ENCODE data around the gene TMEM163.

Gene TMEM163

GRCh38 chr2:134692499-134692898 is 26.3 kb downstream of the TMEM163 start:
- no peak for DNase-seq (ENCODE audit: low spot score)

DNA sequence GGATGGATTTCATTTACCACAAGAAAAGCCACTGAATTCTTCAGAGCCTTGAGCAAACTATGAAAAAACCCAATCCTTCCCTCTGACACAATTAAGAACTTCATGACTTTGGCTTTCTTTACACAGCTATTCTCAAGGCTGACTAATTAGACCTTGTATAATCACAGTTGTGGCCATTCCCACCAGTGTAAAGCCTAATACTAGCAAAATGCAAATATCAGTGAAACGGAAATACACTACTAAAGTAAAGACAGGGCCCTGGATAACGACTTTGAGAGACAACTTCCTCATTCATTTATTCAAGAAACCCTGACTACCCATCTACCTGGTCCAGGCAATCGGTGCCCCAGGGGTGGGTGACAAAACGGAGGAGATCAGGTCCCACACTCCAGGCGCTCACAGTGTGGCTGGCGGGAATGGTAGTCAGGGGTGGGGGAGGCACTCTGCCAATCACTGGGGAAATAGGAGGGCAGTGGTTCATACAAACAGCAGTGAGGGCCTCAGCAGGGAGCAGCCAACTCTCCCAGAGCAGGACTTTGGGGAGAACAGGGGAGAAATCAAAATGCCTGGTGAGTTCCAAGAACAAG is 28.1 kb downstream of the TMEM163 start:
- DNase-seq (ENCODE audit: low spot score), result no peak

- no peak for DNase-seq (ENCODE audit: low spot score)
Measured at GRCh38 chr2:134689315-134689714, 29.5 kb downstream of the TMEM163 start.

DNA sequence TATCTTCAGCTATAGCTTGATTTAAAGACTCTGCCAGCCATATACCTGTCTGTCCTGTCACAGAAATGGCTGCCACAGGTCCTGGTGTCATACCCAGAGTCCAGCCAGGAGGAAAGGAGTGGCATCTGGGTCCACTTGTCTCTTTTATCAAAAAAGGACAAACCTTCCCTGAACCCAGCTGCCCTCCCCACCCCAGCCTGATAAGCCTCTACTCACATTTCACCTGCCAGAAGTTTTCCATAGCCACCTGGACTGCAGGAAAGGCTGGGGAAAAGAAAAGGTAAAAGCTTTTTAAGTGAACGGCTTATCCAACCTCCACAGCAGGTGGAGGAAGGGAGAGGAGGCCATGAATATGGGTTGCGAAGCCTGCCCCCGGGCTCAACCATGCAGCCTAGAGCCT is 32.8 kb downstream of the TMEM163 start:
- no peak for DNase-seq (ENCODE audit: low spot score)

GRCh38 chr2:134683561-134684112 is 35.2 kb downstream of the TMEM163 start:
- DNase-seq (ENCODE audit: low spot score), result no peak

DNA sequence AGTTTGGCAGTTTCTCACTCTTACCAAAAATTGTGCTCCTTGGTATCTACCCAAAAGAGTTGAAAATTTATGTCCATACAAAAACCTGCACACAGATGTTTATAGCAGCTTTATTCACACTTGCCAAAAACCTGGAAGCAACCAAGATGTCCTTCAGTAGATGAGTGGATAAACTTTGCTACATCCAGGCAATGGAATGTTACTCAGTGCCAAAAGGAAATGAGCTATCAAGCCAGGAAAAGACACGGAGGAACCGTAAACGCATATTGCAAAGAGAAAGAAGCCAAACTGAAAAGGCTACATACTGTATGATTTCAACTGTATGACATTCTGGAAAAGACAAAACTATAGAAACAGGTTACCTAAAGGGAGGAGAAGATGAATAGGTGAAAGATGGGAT is 36.1 kb downstream of the TMEM163 start:
- DNase-seq (ENCODE audit: low spot score), result no peak

DNA sequence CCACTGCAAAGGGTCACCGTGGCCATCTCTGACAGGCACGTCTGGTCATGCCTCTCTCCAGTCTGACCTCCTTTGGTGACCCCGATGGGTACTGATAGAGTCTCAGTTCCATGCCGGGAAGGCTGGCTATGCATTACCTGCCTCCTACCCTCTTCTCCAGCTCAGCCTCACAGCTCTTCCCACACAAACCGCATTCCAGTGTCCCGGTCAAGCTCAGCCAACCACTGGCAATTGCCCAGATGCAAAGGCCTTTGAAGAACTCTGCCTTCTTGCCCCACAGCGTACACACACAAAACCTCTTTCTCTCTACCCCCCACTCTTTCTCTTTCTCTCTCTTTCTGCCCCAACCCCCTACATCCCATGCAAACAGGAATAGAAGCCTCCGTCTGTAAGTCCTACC is 37.6 kb downstream of the TMEM163 start:
- no peak for DNase-seq (ENCODE audit: low spot score)

GRCh38 chr2:134679745-134680144 is 39.1 kb downstream of the TMEM163 start:
- no peak for DNase-seq (ENCODE audit: low spot score)

GRCh38 chr2:134679294-134679693 is 39.5 kb downstream of the TMEM163 start:
- no peak for DNase-seq (ENCODE audit: low spot score)

DNA sequence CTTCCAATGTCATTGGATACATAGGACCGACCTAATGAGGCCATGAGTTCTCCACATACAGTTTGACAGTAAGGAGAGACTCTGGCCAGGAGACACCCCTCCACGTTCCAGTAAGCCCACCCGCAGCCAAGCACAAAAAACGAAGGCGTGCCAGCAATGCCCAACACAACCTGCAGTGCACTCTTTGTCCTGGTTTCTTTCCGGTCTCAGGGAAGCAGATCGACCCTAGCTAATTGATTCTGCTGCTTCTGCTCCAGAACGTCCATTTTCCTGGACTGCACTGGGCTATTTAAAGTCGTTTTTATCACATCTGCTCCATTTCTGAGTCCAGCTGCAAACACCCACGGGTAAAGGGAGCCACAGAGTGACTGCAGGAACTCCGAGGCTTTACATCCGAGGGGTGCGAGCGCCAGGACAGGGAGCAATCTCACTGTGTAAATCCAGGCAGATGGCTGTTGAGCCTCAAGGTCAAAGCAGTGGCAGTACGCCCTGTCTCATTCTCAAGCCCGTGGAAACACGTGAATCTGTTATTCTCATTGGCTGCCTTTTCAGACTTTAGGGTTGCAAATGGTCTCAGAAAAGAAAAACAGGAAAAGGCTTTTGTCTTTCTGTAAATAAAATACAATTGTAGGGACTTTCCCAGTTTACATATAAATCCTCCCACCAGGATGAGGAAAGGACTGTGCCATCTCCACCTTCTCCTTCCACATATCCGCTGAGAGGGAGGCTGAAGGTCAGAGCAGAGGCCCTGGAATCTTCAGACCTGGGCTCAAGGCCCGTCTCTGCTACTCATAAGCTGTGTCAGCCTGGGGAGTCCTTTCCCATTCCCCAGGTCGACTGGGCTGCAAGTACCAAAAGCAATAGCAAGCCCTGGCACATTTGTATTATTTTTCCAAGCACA is 40.7 kb downstream of the TMEM163 start:
- DNase-seq (ENCODE audit: low spot score), result no peak

GRCh38 chr2:134676960-134677359 is 41.8 kb downstream of the TMEM163 start:
- DNase-seq (ENCODE audit: low spot score), result no peak

GRCh38 chr2:134675314-134675713 is 43.5 kb downstream of the TMEM163 start:
- no peak for DNase-seq (ENCODE audit: low spot score)

DNA sequence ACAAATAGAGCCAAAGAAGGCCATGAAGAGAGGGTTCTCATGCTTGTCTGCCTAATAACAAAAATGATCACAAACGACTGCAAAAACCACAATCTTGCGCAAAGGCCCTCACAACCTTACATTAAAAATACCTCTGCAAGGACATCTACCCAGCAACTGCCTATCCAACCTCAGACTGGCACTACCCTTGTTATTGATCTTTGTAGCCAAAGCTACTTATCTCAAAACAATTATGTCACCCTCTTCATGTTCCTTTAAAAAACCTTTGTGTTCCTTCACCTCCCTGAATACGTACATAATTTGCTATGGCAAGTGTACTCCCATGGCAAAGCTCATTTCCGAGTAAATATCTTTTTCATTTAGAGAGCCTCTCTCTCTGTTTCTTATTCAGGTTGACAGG is 44.1 kb downstream of the TMEM163 start:
- DNase-seq (ENCODE audit: low spot score), result no peak

DNA sequence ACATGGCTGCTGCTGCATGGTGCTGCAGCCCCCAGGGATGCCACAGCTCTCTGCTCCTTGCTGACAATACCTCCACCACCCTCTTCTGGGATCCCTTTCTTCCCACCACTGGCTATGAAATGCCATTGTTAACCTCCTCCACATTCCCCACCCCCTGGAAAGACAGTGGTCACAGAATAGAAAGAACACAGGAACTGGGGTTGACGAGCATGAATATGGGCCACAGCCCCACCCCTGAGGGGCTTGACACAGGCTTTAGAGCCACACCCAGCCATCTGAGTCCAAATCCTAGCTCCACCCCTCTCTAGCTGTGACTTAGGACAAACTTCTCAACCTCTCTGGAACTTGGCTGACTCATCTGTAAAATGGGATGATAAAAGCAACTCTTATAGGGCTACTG is 47.3 kb downstream of the TMEM163 start:
- DNase-seq (ENCODE audit: low spot score), result no peak

GRCh38 chr2:134670955-134671354 is 47.8 kb downstream of the TMEM163 start:
- no peak for DNase-seq (ENCODE audit: low spot score)

DNA sequence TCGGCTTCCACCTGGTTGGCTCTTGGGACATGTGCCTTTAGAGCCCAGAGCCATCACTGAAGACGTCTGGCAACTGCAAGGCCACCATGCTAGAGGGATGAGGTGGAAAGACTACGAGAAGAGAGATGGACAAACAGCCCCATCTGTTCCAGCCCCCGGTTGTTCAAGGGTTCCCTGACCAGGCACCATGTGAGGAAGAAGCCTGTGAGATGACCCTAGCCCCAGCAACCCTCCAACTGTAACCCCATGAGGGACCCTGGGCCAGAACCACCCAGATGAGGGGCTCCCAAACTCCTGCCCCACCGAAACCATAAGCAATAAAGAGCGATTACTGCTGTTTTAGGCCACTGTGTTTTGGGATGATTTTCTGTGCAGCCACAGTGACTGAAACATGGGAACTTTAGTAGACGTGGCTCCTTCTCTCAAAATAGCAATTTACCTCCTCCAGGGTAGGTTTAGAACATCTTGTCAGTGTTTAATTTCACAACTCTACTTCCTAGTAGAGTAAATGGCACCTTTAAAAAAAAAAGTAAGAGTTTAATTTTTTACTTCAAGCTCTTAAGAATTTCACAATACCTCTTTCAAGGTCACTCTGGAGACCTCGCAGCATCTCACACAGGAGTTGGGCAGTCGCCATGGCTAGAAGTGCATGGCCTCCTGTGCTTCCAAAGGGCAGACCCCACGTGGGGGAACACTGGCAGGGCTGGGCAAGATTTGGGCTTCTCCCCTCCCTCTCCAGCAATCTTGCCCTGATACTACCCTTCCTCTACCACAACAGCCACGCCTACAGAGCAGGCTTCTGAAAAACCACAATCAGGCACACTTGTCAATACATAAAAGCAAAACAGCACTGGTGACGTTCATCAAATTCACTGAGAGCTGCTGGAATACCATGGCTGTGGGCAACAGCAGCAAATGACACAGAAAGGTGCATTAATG is 48.8 kb downstream of the TMEM163 start:
- DNase-seq (ENCODE audit: low spot score), result no peak

- DNase-seq (ENCODE audit: low spot score), result no peak
Measured at GRCh38 chr2:134668821-134669220, 50.0 kb downstream of the TMEM163 start.

DNA sequence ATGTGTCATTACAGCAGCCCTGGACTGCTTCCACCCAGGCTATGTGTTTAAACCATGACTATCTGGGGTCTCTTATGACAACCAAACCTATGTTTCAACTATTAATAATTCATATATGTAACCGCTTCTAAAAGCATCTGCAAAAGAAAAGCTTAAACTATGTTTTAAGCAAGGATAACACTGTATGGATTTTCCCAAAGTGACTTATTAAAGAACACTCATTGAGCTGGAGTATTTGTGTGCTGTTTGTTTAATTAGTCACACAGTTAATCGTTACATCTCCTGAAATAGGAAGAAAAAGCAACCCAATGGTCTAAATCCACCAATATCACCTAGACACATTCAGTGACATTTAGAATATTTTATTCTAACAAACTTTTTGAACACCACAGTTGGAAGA is 51.3 kb downstream of the TMEM163 start:
- DNase-seq (ENCODE audit: low spot score), result no peak

DNA sequence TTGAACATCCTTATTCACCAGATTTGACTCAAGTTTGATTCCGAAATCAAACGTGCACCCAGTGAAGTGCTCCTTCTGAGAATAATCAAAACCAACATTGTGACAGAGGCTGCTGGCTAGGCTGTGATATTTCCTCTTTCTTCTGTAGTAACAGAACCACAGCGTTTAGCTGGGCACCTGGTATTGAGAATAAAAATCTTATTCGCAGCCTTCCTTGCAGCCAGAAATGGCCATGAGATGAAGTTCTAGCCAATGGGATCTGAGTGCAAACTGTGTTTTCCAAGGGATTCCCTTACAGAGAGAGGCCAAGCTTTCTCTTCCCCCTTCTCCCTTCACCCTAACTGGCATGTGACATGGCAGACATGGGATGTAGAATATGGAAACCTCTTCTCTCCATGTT is 51.7 kb downstream of the TMEM163 start:
- DNase-seq (ENCODE audit: low spot score), result no peak

- DNase-seq (ENCODE audit: low spot score), result no peak
Measured at GRCh38 chr2:134665727-134666506, 52.9 kb downstream of the TMEM163 start.

Data from hematopoietic multipotent progenitor cell treated with erythropoietin and hydrocortisone succinate and interleukin-3 and kit ligand, for 17 days (in vitro differentiated cells).